ENCODE data around the gene GLUL. TPM values are rescaled to one million over a fixed set of nuclear protein-coding genes. Genes with fewer than 3 reads are reported as not detected.

GLUL gene
- total RNA-seq, 4 donors from 2014 or later = 2,071 to 4,011 (median 3,051) TPM

- no peak overlapping the region for H3K4me3 ChIP-seq
- H3K27me3 ChIP-seq = no peaks in the 10 kb centered on the region
- TF ChIP-seq EP300 (IDR thresholded peaks at IDR 0.05) (no peak), POLR2A (IDR thresholded peaks at IDR 0.05; ENCODE audit: low read depth) (no peak)
- H3K36me3 ChIP-seq = no peaks in the 10 kb centered on the region
- DNase-seq (ENCODE audit: extremely low spot score) = no peak
- H3K9me3 ChIP-seq = no peaks in the 10 kb centered on the region
- H3K27ac ChIP-seq (replicated peaks in 1 of 4) = no peak overlapping the region
- WGBS = 55% methylated on average over 4 of the region's 4 CpGs
- H3K4me1 ChIP-seq = peaks cover 5 to 15% (median 13%) of the 10 kb centered on the region in 4 donors
- intact Hi-C loops (cut with DNase I) = no loop called here
These were observed 23.2 kb downstream of the GLUL start for GRCh38 chr1:182368358-182368757.

- Histone ChIP-seq H3K27me3 (no peaks in the 10 kb centered on the region), H3K9me3 (no peaks in the 10 kb centered on the region), H3K4me3 (no peak overlapping the region), H3K4me1 (peaks cover 5 to 15% (median 13%) of the 10 kb centered on the region in 4 donors), H3K36me3 (no peaks in the 10 kb centered on the region), H3K27ac (replicated peaks in 1 of 4) (no peak overlapping the region)
- intact Hi-C loops (cut with DNase I) = no loop called here
- no peak for DNase-seq (ENCODE audit: extremely low spot score)
- WGBS = 56% methylated on average over 2 of the region's 2 CpGs
- TF ChIP-seq EP300 (IDR thresholded peaks at IDR 0.05) (no peak), POLR2AphosphoS5 (IDR thresholded peaks at IDR 0.05) (no peak), POLR2A (IDR thresholded peaks at IDR 0.05; ENCODE audit: low read depth) (no peak)
- TF ChIP-seq, protein P1, sequence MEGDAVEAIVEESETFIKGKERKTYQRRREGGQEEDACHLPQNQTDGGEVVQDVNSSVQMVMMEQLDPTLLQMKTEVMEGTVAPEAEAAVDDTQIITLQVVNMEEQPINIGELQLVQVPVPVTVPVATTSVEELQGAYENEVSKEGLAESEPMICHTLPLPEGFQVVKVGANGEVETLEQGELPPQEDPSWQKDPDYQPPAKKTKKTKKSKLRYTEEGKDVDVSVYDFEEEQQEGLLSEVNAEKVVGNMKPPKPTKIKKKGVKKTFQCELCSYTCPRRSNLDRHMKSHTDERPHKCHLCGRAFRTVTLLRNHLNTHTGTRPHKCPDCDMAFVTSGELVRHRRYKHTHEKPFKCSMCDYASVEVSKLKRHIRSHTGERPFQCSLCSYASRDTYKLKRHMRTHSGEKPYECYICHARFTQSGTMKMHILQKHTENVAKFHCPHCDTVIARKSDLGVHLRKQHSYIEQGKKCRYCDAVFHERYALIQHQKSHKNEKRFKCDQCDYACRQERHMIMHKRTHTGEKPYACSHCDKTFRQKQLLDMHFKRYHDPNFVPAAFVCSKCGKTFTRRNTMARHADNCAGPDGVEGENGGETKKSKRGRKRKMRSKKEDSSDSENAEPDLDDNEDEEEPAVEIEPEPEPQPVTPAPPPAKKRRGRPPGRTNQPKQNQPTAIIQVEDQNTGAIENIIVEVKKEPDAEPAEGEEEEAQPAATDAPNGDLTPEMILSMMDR (IDR thresholded peaks at IDR 0.05) = no peak
These were observed 23.7 kb downstream of the GLUL start for GRCh38 chr1:182367926-182368325.

- DNase-seq (ENCODE audit: extremely low spot score) = no peak
- H3K9me3 ChIP-seq = no peaks in the 10 kb centered on the region
- no peaks in the 10 kb centered on the region for H3K27me3 ChIP-seq
- no peaks in the 10 kb centered on the region for H3K36me3 ChIP-seq
- no peak overlapping the region for H3K4me3 ChIP-seq
- 87% methylated on average over 2 of the region's 2 CpGs for WGBS
- peaks cover 5 to 15% (median 13%) of the 10 kb centered on the region in 4 donors for H3K4me1 ChIP-seq
- intact Hi-C loops (cut with DNase I) = no loop called here
- no peak overlapping the region for H3K27ac ChIP-seq (replicated peaks in 1 of 4)
- TF ChIP-seq, protein P1 (IDR thresholded peaks at IDR 0.05) = no peak
- TF ChIP-seq POLR2AphosphoS5 (IDR thresholded peaks at IDR 0.05) = no peak
- TF ChIP-seq EP300 (IDR thresholded peaks at IDR 0.05) = no peak
- TF ChIP-seq POLR2A (IDR thresholded peaks at IDR 0.05; ENCODE audit: low read depth) = no peak
These were observed 25.0 kb downstream of the GLUL start for GRCh38 chr1:182366596-182366995.

DNA sequence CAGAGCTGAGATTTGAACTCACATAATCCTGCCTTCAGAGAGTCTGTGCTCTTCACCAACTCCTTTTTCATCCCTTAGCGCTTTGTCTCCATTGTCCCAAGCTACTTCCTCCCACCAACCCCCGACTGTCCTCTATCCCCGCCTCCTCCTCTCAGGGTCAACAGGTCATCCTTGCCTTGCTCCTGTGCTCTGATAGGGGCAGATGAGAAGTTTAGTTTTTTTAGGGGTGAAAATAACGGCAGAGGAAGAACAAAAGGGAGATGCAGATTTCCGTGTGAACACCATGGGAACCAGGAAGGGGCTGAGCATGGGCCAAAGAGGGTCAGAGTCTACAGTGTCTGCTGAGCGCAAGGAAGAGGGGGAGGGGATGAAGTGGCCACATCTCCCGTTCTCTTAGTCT, 31.9 kb downstream of the GLUL start:
- Histone ChIP-seq H3K4me1 (peaks cover 0 to 8% (median 5%) of the 10 kb centered on the region in 4 donors), H3K4me3 (no peak overlapping the region), H3K9me3 (no peaks in the 10 kb centered on the region), H3K27me3 (no peaks in the 10 kb centered on the region), H3K27ac (replicated peaks in 1 of 4) (no peak overlapping the region), H3K36me3 (no peaks in the 10 kb centered on the region)
- TF ChIP-seq POLR2AphosphoS5 (IDR thresholded peaks at IDR 0.05) (no peak), EP300 (IDR thresholded peaks at IDR 0.05) (no peak), POLR2A (IDR thresholded peaks at IDR 0.05; ENCODE audit: low read depth) (no peak)
- TF ChIP-seq, protein P1 (IDR thresholded peaks at IDR 0.05) = no peak
- intact Hi-C loops (cut with DNase I) = no loop called here
- WGBS = 55% methylated on average over 7 of the region's 7 CpGs
- no peak for DNase-seq (ENCODE audit: extremely low spot score)

DNA sequence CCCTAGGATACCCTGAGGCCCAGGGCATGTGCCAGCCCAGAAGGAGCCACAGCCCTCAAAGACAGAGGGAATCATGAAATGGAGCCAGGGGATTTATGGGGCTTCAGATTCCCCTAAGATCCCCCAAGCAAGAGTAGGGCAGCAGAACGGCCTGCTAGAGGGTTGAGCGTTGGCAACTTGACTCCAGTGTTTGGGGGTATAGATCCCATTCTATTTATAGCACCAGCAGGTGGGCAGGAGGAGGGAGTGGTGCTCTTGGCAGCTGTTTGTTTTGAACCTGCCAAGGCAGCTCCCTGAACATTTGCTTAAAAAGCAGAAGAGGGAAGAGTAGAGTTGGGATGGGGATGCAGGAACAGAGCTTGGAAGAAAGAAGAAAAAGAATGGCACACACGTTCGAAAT, 33.7 kb downstream of the GLUL start:
- Histone ChIP-seq H3K4me1 (peaks cover 3 to 8% (median 7%) of the 10 kb centered on the region in 4 donors), H3K9me3 (no peaks in the 10 kb centered on the region), H3K27ac (replicated peaks in 1 of 4) (no peak overlapping the region), H3K4me3 (no peak overlapping the region), H3K36me3 (no peaks in the 10 kb centered on the region), H3K27me3 (no peaks in the 10 kb centered on the region)
- intact Hi-C loops (cut with DNase I) = no loop called here
- WGBS = 80% methylated on average over 4 of the region's 4 CpGs
- no peak for DNase-seq (ENCODE audit: extremely low spot score)
- TF ChIP-seq POLR2AphosphoS5 (IDR thresholded peaks at IDR 0.05) = no peak
- TF ChIP-seq, protein P1 (IDR thresholded peaks at IDR 0.05) = no peak
- TF ChIP-seq EP300 (IDR thresholded peaks at IDR 0.05) = no peak
- no peak for TF ChIP-seq POLR2A (IDR thresholded peaks at IDR 0.05; ENCODE audit: low read depth)
